GM19397 (cell line): ENCODE measurements around the gene PCMTD2.
"Not testable (repeated sequence)": the region's sequence is repeated elsewhere in the genome, so short reads cannot be mapped to it uniquely, and the experiment has no call there.

Experiments
- ATAC-seq: cut with Tn5 transposase; IDR thresholded peaks from one replicate; pipeline ENCODE4 v1.9.1; 2021; ENCODE audit warnings: mild to moderate bottlenecking, moderate library complexity; ENCODE audit not compliant: unreplicated experiment

The PCMTD2 gene

DNA sequence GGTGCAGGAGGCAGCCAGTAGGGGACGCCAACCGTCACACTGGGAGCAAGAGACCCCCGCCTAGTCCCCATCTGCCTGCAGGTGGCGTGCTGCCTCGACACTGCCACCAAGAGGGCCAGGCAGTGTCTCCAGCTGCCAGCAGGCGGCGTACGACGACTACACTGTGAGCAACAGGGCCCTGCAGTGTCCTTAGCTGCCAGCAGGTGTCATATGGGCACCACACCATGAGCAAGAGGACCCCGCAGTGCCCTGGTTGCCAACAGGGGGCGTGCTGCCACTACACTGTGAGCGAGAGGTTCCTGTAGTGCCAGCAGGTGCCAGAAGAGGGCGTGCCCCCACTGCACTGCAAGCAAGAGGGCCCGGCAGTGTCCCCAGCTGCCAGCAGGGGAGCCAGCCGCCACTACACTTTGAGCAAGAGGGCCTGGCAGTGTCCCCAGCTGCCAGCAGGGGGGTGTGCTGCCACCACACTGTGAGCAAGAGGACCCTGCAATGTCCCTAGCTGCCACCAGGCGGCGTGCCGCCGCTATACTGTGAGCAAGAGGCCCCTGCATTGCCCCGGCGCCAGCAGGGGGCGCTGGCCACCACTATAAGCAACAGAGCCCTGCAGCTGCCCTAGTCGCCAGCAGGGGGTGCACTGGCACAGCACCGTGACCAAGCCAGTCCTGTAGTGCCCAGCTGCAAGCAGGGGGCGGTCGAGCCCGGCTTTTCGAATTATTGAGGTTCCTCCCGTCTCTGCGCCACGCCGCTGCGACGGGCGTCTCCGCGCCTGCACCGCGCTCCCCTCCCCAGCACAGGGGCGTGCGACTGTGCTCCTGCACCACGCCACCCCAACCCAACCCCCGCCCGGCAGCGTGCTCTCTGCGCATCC, 30.3 kb downstream of the PCMTD2 start:
- peak; percentile 93 for ATAC-seq

DNA sequence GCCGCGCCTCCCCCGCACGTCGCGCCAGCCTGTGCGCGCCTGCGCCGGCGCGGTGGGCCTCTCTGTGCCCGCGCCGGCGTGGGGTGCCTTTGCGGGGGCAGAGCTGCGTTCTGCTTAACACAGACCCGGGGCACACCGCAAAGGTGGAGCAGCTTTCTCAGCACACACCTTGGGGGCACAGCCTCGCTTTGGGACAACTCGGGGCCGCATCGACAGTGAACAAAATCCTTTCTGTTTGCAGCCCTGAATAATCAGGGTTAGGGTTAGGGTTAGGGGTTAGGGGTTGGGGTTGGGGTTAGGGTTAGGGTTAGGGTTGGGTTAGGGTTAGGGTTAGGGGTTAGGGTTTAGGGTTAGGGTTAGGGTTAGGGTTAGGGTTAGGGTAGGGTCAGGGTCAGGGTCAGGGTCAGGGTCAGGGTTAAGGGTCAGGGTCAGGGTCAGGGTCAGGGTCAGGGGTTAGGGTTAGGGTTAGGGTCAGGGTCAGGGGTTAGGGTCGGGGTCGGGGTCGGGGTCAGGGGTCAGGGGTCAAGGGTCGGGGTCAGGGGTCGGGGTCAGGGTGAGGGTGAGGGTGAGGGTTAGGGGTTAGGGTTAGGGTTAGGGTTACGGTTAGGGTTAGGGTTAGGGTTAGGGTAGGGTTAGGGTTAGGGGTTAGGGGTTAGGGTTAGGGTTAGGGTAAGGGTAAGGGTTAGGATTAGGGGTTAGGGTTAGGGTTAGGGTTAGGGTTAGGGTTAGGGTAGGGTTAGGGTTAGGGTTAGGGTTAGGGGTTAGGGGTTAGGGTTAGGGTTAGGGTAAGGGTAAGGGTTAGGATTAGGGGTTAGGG, 31.1 kb downstream of the PCMTD2 start:
- ATAC-seq, result not testable (repeated sequence)

DNA sequence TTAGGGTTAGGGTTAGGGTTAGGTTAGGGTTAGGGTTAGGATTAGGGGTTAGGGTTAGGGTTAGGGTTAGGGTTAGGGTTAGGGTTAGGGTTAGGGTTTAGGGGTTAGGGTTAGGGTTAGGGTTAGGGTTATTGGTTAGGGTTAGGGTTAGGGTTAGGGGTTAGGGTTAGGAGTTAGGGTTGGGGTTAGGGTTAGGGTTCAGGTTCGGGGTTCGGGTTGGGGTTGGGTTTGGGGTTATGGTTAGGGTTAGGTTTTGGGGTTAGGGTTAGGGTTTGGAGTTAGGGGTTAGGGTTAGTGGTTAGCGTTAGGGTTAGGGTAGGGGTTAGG, 31.7 kb downstream of the PCMTD2 start:
- ATAC-seq, result not testable (repeated sequence)

DNA sequence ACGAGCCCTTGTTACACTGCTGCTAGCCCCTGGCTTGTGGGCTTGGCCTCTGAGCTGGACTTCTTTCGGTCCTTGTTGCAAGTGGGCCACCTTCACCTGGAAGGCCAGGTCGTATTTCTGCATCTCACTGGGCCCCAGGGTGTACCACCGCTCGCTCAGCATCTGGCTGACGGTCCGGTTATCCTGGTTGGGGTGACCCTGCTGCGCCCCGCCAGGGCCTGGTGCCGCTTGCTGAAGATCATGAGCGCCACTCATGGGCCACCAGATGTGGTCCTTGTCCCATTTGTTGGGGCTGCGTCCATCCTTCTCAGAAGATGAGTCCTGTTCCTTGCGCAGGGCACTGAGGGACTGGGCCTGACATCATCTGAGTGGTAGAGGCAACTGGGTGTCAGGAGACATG, 36.6 kb downstream of the PCMTD2 start:
- not testable (repeated sequence) for ATAC-seq

DNA sequence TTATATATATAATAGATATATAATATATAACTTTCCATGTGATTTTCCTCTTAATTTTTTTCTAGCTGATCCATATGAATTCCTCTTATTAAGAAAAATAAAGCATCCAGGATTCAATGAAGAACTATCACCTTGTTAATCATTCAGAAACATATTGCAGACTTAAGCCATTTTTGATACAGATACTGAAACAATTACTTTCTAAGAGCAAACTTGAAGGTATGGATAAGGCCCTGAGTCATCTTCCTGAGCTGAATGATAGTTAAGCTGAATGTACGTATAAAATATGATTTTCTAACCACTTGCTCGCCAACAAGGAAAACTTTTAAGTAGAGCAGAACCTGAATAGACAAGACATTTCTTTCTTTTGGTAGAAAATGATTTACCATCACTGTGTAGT, 47.5 kb downstream of the PCMTD2 start:
- ATAC-seq, result not testable (repeated sequence)

DNA sequence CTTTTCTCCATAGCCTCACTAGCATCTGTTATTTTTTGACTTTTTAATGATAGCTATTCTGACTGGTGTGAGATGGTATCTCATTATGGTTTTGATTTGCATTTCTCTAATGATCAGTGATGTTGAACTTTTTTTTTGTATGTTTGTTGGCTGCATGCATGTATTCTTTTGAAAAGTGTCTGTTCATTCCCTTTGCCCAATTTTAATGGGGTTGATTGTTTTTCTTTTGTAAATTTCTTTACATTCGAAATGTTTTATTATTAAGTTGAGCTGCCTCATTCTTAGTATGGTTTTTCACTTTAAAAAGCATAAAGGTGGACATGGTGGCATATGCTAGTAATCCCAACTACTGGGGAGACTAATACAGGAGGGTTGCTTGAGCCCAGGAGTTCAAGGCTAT, 58.2 kb downstream of the PCMTD2 start:
- ATAC-seq, result not testable (repeated sequence)

DNA sequence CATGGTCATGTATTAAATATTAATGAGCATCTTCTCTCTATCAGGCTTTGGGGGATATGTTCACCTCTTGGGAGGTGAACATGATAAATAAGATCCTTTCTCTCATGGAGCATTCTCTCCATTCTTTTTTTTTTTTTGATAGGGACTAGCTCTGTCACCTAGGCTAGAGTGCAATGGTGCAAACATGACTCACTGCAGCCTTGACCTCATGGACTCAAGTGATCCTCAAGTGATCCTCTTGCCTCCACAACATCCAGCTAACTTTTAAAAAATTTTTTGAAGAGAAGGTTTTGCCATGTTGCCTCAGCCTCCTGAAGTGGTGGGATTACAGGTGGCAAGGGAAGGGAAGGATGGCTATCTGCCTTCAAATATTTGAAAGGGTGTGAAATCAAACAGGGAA, 59.8 kb downstream of the PCMTD2 start:
- not testable (repeated sequence) for ATAC-seq

DNA sequence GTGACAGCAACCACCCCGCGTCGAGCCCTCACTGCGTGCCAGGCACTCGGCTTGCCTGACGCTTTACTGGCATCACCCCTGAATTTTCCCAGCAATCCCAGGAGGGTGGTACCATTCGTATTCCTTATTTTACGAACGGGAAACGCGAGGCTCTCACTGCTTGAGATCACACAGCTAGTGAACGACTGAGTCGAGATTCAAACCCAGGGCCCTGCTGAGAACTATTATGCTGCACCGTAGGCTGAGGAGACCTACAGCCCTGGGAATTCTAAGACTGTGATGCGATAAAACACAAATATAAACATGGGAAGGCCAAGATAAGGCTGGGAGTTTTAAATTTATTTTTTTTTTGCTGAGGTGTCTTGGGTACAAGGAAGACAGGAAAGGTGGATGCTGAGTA, 60.3 kb downstream of the PCMTD2 start:
- ATAC-seq, result not testable (repeated sequence)

DNA sequence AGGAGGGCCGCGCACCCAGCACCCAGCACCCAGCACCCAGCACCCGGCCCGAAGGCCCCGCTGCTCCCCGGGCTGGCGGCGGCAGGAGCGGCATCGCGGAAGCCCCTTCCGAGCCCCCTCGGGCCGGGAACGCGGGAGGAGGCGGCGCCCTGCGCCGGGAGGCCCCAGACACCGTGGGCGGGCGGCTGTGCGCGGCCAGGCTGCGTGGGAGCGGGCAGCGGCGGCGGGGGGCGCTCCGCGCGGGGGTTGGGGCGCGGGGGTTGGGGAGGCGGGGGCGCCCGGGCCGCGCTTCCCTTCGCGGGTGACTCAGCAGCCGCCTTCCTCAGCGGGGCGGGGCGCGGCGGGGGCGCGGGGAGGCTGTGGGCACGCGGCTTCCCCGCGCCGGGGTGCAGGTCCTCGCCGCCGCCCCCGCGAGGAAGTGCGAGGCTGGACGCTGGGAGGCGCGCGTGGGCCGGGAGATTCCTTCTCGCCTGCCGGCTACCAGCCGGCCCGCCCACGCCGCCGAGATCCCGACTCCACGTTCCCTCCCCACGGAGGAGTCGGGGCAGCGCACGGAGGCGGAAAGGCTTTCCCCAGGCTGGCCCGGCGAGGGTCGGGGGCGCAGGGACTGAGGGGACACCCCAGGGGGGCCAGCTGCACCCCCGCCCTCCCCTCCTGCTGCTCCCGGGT, 61.0 kb downstream of the PCMTD2 start:
- ATAC-seq, result not testable (repeated sequence)

DNA sequence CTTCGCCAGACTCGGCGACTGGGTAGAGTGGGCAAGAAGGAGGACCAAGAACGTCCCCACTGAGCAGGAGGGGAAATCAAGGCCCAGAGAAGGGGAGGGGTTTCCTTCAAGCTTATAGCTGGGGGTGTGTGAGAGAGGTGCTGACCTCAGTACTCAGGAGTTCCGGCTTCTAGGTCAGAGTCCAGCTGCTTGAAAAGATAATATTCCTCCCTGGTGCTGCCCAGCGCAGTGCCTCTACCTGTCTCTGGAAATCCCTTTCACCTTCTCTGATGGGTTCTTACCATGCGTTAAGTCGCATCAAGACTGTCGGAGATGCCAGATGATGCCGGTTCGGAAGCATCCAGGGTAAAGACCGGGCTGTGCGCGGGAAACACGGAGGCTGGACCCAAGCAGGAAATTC, 61.8 kb downstream of the PCMTD2 start:
- ATAC-seq, result not testable (repeated sequence)

DNA sequence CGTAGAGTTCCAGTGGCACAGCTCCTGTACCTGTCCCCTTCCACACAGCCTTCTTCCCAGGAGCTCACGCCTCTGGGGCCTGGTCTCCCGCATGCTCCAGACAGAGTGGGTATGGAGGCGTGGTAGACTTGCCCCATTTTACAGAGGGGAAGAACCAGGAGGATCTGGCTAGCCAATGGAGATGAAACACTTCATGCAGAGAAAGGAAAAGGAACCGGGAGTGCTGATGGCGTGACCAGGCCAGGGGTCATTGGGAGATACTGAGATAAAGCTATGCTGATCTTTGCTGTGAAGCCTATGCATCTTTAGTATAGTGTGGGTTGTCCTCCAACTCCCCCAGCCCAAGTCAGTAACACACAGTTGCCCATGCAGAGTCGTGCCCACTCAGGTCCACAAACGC, 62.5 kb downstream of the PCMTD2 start:
- ATAC-seq, result not testable (repeated sequence)

DNA sequence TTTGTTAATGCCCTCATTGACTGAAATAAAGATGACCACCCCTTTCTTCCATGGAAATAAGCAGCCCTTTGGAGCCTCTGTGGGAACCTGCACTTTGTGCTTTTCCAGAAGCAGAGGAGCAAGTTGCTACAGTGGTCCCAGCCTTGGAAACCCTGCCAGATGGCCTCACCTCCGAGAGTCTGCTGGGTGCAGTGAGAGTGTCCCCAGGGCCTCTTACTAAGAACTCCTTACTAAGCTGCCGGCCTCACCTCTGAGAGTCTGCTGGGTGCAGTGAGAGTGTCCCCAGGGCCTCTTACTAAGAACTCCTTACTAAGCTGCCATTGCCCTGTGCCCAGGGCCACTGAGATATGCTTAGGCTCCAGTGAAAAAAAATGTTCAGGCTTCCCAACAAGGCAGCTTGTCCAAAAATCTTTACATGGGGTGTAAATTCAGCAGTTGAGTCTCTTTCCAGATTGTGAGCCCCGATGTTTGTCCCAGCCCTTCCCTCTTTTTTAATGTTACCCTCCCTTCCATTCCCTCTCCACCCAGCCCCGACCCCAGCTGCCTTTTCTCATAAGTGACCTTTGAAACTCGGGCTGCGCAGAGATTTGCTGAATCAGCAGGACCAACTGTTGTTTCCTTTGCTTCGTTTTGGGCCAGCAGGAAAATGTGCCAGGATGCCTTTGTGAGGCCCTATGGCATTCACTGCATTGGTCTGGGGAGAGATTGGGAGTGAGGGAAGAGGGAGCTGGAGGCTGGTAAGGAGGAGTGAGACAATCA, 66.7 kb downstream of the PCMTD2 start:
- not testable (repeated sequence) for ATAC-seq
